ENCODE data around the gene MAN1A1.

MAN1A1 gene

GRCh38 chr6:119328254-119328653 lies 21.3 kb downstream of the MAN1A1 start:
- Mint-ChIP-seq H3K27ac (no peak overlapping the region), H3K4me3 (no peak overlapping the region), H3K36me3 (ENCODE audit: low read depth) (peaks cover 27% of the 10 kb centered on the region), H3K4me1 (peaks cover 54% of the 10 kb centered on the region), H3K9me3 (no peaks in the 10 kb centered on the region), H3K27me3 (ENCODE audit: low read depth, poor library complexity) (no peaks in the 10 kb centered on the region)
- no peak for TF ChIP-seq CTCF (IDR thresholded peaks at IDR 0.05)
- DNase-seq = no peak

GRCh38 chr6:119327810-119328209 lies 21.8 kb downstream of the MAN1A1 start:
- H3K27me3 Mint-ChIP-seq (ENCODE audit: low read depth, poor library complexity) = no peaks in the 10 kb centered on the region
- H3K36me3 Mint-ChIP-seq (ENCODE audit: low read depth) = peaks cover 27% of the 10 kb centered on the region
- DNase-seq = no peak
- TF ChIP-seq CTCF (IDR thresholded peaks at IDR 0.05) = no peak
- H3K9me3 Mint-ChIP-seq = no peaks in the 10 kb centered on the region
- H3K27ac Mint-ChIP-seq = no peak overlapping the region
- H3K4me3 Mint-ChIP-seq = no peak overlapping the region
- peaks cover 51% of the 10 kb centered on the region for H3K4me1 Mint-ChIP-seq

GRCh38 chr6:119326291-119327005 lies 23.1 kb downstream of the MAN1A1 start:
- Mint-ChIP-seq H3K4me1 (peaks cover 44% of the 10 kb centered on the region), H3K4me3 (no peak overlapping the region), H3K27me3 (ENCODE audit: low read depth, poor library complexity) (no peaks in the 10 kb centered on the region), H3K9me3 (no peaks in the 10 kb centered on the region), H3K27ac (peak overlapping the region; percentile 81), H3K36me3 (ENCODE audit: low read depth) (peaks cover 27% of the 10 kb centered on the region)
- no peak for DNase-seq
- no peak for TF ChIP-seq CTCF (IDR thresholded peaks at IDR 0.05)

- no peak for DNase-seq
- no peaks in the 10 kb centered on the region for H3K9me3 Mint-ChIP-seq
- H3K4me3 Mint-ChIP-seq = peak overlapping the region; percentile 13
- no peak for TF ChIP-seq CTCF (IDR thresholded peaks at IDR 0.05)
- peaks cover 26% of the 10 kb centered on the region for H3K36me3 Mint-ChIP-seq (ENCODE audit: low read depth)
- no peaks in the 10 kb centered on the region for H3K27me3 Mint-ChIP-seq (ENCODE audit: low read depth, poor library complexity)
- H3K27ac Mint-ChIP-seq = peak overlapping the region; percentile 81
- H3K4me1 Mint-ChIP-seq = peaks cover 42% of the 10 kb centered on the region
These were observed 23.8 kb downstream of the MAN1A1 start for GRCh38 chr6:119325559-119326265.

- Mint-ChIP-seq H3K9me3 (no peaks in the 10 kb centered on the region), H3K4me1 (peaks cover 32% of the 10 kb centered on the region), H3K36me3 (ENCODE audit: low read depth) (peaks cover 19% of the 10 kb centered on the region), H3K27me3 (ENCODE audit: low read depth, poor library complexity) (no peaks in the 10 kb centered on the region), H3K4me3 (no peak overlapping the region), H3K27ac (no peak overlapping the region)
- DNase-seq = no peak
- TF ChIP-seq CTCF (IDR thresholded peaks at IDR 0.05) = no peak
These were observed 24.8 kb downstream of the MAN1A1 start for GRCh38 chr6:119324718-119325117.
